Activated naive CD8-positive, alpha-beta T cell treated with anti-CD3 and anti-CD28 coated beads, Interleukin-2, amount 10 ng/mL, durations not matched to agents 7 days and 5 days (primary cell): Measurements from ENCODE around the gene MS4A6A. TPM values are rescaled to one million over a fixed set of nuclear protein-coding genes. Genes with fewer than 3 reads are reported as not detected.
"Not testable (repeated sequence)": the region's sequence is repeated elsewhere in the genome, so short reads cannot be mapped to it uniquely, and the experiment has no call there.

Experiments used
- ATAC-seq: fragments of 150-1000 bp; cut with Tn5 transposase; one replicate; pipeline ENCODE4 v1.10.0; 2021; ENCODE audit warnings: low read depth, moderate library complexity
- POLR2A ChIA-PET: fragments of 350-600 bp; sonication (Branson Sonifier 250); formaldehyde crosslinking; loops from one replicate; lab custom pipeline; 2021; ENCODE audit warnings: antibody characterized with exemption; lab: Charles Lee
- DNase-seq: peaks from one replicate; pipeline ENCODE4 v3.0.0; 2021
- H3K27ac Mint-ChIP-seq: one replicate; pipeline ENCODE4 v1.8.0; 2022; ENCODE audit warnings: mild to moderate bottlenecking, mixed read lengths
- H3K27me3 Mint-ChIP-seq: one replicate; pipeline ENCODE4 v1.8.0; 2022; ENCODE audit warnings: mild to moderate bottlenecking, moderate library complexity, mixed read lengths
- H3K36me3 Mint-ChIP-seq: one replicate; pipeline ENCODE4 v1.8.0; 2021; ENCODE audit warnings: mild to moderate bottlenecking, mixed read lengths
- H3K4me1 Mint-ChIP-seq: one replicate; pipeline ENCODE4 v1.8.0; 2021; ENCODE audit warnings: mixed read lengths
- H3K4me3 Mint-ChIP-seq: one replicate; pipeline ENCODE4 v1.8.0; 2022; ENCODE audit warnings: mild to moderate bottlenecking, moderate library complexity, mixed read lengths
- H3K9me3 Mint-ChIP-seq: one replicate; pipeline ENCODE4 v1.8.0; 2021; ENCODE audit warnings: mixed read lengths
- microRNA-seq: library from miRNA; unstranded; fragments of <30 nt; microRNA quantifications from one replicate; pipeline ENCODE4 v1.2.0, GENCODE V29; 2022
- total RNA-seq, 2 experiments: library from RNA; stranded (reverse); gene quantifications; one replicate each; pipeline ENCODE4 v1.2.3, GENCODE V29; 2021

MS4A6A gene
- total RNA-seq, 2 experiments from 2014 or later = 0.55 to 1.2 TPM

GRCh38 chr11:60131912-60132311 lies 51.0 kb downstream of the MS4A6A start:
- Mint-ChIP-seq H3K27me3 (no peaks in the 10 kb centered on the region), H3K9me3 (peaks cover 2% of the 10 kb centered on the region), H3K4me1 (no peaks in the 10 kb centered on the region), H3K4me3 (no peak overlapping the region), H3K27ac (no peak overlapping the region), H3K36me3 (no peaks in the 10 kb centered on the region)
- no peak for DNase-seq
- POLR2A ChIA-PET = no interaction called here
- ATAC-seq = no peak

GRCh38 chr11:60130496-60130895 lies 52.4 kb downstream of the MS4A6A start:
- H3K4me3 Mint-ChIP-seq = no peak overlapping the region
- H3K9me3 Mint-ChIP-seq = peaks cover 2% of the 10 kb centered on the region
- H3K4me1 Mint-ChIP-seq = no peaks in the 10 kb centered on the region
- H3K27me3 Mint-ChIP-seq = no peaks in the 10 kb centered on the region
- POLR2A ChIA-PET = no interaction called here
- no peaks in the 10 kb centered on the region for H3K36me3 Mint-ChIP-seq
- no peak overlapping the region for H3K27ac Mint-ChIP-seq
- ATAC-seq = no peak
- no peak for DNase-seq

- no peak overlapping the region for H3K27ac Mint-ChIP-seq
- H3K4me3 Mint-ChIP-seq = no peak overlapping the region
- ATAC-seq (no peak), DNase-seq (no peak)
- no peaks in the 10 kb centered on the region for H3K4me1 Mint-ChIP-seq
- H3K27me3 Mint-ChIP-seq = no peaks in the 10 kb centered on the region
- H3K9me3 Mint-ChIP-seq = peaks cover 2% of the 10 kb centered on the region
- POLR2A ChIA-PET = no interaction called here
- H3K36me3 Mint-ChIP-seq = no peaks in the 10 kb centered on the region
Observed at GRCh38 chr11:60129853-60130252, 53.0 kb downstream of the MS4A6A start.

GRCh38 chr11:60128866-60129265 lies 54.0 kb downstream of the MS4A6A start:
- ATAC-seq, DNase-seq, H3K4me3 Mint-ChIP-seq, H3K27ac Mint-ChIP-seq, H3K4me1 Mint-ChIP-seq, H3K36me3 Mint-ChIP-seq, H3K9me3 Mint-ChIP-seq, H3K27me3 Mint-ChIP-seq, POLR2A ChIA-PET: not testable (repeated sequence)

- ATAC-seq = no peak
- no peak for DNase-seq
- Mint-ChIP-seq H3K4me3 (no peak overlapping the region), H3K27ac (no peak overlapping the region), H3K27me3 (no peaks in the 10 kb centered on the region), H3K36me3 (no peaks in the 10 kb centered on the region), H3K9me3 (no peaks in the 10 kb centered on the region), H3K4me1 (no peaks in the 10 kb centered on the region)
- POLR2A ChIA-PET = no interaction called here
Observed at GRCh38 chr11:60128376-60128775, 54.5 kb downstream of the MS4A6A start.

- POLR2A ChIA-PET = no interaction called here
- H3K27me3 Mint-ChIP-seq = no peaks in the 10 kb centered on the region
- no peaks in the 10 kb centered on the region for H3K4me1 Mint-ChIP-seq
- ATAC-seq (no peak), DNase-seq (no peak)
- H3K4me3 Mint-ChIP-seq = no peak overlapping the region
- no peaks in the 10 kb centered on the region for H3K36me3 Mint-ChIP-seq
- H3K27ac Mint-ChIP-seq = no peak overlapping the region
- no peaks in the 10 kb centered on the region for H3K9me3 Mint-ChIP-seq
Observed at GRCh38 chr11:60127311-60127811, 55.5 kb downstream of the MS4A6A start.

GRCh38 chr11:60125956-60126585 lies 56.8 kb downstream of the MS4A6A start:
- H3K4me1 Mint-ChIP-seq = no peaks in the 10 kb centered on the region
- no peaks in the 10 kb centered on the region for H3K9me3 Mint-ChIP-seq
- POLR2A ChIA-PET = no interaction called here

GRCh38 chr11:60124802-60125432 lies 58.0 kb downstream of the MS4A6A start:
- H3K36me3 Mint-ChIP-seq = no peaks in the 10 kb centered on the region
- H3K27ac Mint-ChIP-seq = no peak overlapping the region
- ATAC-seq (no peak), DNase-seq (no peak)
- no peaks in the 10 kb centered on the region for H3K4me1 Mint-ChIP-seq
- H3K4me3 Mint-ChIP-seq = no peak overlapping the region
- no peaks in the 10 kb centered on the region for H3K9me3 Mint-ChIP-seq
- H3K27me3 Mint-ChIP-seq = no peaks in the 10 kb centered on the region
- POLR2A ChIA-PET = no interaction called here

More at GRCh38 chr11:60125956-60126585, 56.8 kb downstream of the MS4A6A start:
- no peaks in the 10 kb centered on the region for H3K27me3 Mint-ChIP-seq
- H3K36me3 Mint-ChIP-seq = no peaks in the 10 kb centered on the region
- no peak for ATAC-seq
- no peak for DNase-seq
- H3K4me3 Mint-ChIP-seq = no peak overlapping the region
- no peak overlapping the region for H3K27ac Mint-ChIP-seq

Small RNAs within 50 kb of the gene (microRNA-seq; reads per million reads assigned to microRNA genes)
- gene MIR6503 = not detected

Other genes starting within 250 kb of the MS4A6A start
- not detected for gene OOSP1, start 244.7 kb downstream of the MS4A6A start, total RNA-seq
- not detected for gene OOSP4A, start 219.1 kb downstream of the MS4A6A start, total RNA-seq
- not detected for gene OOSP4B, start 165.9 kb downstream of the MS4A6A start, total RNA-seq
- not detected for gene OOSP2, start 142.7 kb downstream of the MS4A6A start, total RNA-seq
- gene MS4A3, start 126.4 kb downstream of the MS4A6A start, total RNA-seq = not detected
- gene MS4A2, start 94.4 kb downstream of the MS4A6A start, total RNA-seq = not detected
- not detected for gene MS4A4E, start 60.1 kb upstream of the MS4A6A start, total RNA-seq
- under 1 TPM in 1 of 2 experiments, not detected in 1; 0.45 TPM for gene MS4A4A, start 97.6 kb upstream of the MS4A6A start, total RNA-seq
- gene MS4A6E, start 144.2 kb upstream of the MS4A6A start, total RNA-seq = not detected
- 1 to 10 TPM in 1 of 2 experiments, under 1 TPM in 1; 0.99 to 1.6 TPM for gene MS4A7, start 195.4 kb upstream of the MS4A6A start, total RNA-seq
- gene MS4A14, start 213.4 kb upstream of the MS4A6A start, total RNA-seq = under 1 TPM in 1 of 2 experiments, not detected in 1; 0.11 TPM
- gene MS4A5, start 246.5 kb upstream of the MS4A6A start, total RNA-seq = not detected